Right renal cortex interstitium (tissue), 3 donors: Measurements from ENCODE around the gene TERB1. TPM values are rescaled to one million over a fixed set of nuclear protein-coding genes. Genes with fewer than 3 reads are reported as not detected.
A peak's percentile ranks its signal among the peaks of the same experiment; 100 is the strongest.
"Not testable (repeated sequence)": the region's sequence is repeated elsewhere in the genome, so short reads cannot be mapped to it uniquely, and the experiment has no call there.

Experiments
- DNase-seq, 3 donors: peaks; one replicate each; pipeline ENCODE4 v3.0.0-alpha.2; 2013; ENCODE audit warnings: low read depth in 3 of 3, low spot score in 2 of 3
- polyA plus RNA-seq, 3 donors: library from polyadenylated mRNA; unstranded; fragments of 120-200 nt; gene quantifications; one replicate each; pipeline ENCODE4 v1.2.1, GENCODE V29; 2013; ENCODE audit not compliant: insufficient read length in 3 of 3

The TERB1 gene
- polyA plus RNA-seq, 3 donors = 0.16 TPM; not detected in 2

DNA sequence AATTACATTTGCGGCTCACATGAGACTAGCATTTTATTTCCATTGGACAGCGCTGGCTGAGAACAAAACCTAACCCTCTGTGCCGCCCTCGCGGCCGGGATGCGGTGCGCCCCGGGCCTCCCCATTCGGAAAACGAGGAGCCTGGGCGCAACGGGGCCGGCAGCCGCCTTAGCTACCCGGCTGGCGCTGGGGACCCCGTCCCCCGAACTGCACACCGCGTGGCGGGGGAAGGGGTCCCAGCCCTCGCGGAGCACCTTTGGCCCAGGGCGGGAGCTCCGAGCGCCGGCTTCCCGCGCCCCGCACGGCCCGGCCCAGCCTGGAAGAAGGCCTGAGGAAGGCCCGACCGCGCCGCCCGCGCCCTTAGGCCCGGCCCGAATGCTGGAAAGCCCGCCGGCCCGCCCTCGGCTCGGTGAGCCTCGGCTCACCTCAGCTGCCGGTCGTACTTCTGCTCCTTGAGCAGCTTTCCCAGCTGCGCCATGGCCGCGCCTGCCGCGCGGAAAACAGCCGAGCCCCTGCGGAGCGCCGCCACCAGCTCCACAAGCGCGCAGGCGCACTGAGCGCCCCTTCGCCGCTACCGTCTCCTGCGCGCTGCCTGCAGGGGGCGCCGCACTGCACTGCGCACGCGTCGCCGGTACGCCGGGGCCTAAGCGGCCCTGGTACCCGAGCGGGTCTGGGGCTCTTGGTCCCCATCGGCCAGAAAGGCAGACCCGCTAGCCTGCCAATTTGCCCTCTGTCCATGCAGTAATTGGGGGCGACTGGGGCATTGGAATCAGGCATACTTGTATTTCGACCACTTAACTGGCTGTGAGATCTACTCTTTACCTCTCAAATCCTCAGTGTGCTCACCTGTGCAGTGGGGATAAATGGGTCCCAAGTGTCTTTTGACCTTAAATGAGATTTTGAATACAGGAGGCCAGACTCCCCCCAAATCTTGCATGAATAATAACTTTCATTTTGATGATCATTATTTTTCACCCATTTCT, 29.3 kb upstream of the TERB1 start, which contains the start of gene NAE1:
NAE1 (minus strand) TSS at position 555 of the 983 bp plus-strand sequence; CDS start at position 478, 77 bp downstream.
- DNase-seq = peak; percentile 72 to 85 (median 80)

DNA sequence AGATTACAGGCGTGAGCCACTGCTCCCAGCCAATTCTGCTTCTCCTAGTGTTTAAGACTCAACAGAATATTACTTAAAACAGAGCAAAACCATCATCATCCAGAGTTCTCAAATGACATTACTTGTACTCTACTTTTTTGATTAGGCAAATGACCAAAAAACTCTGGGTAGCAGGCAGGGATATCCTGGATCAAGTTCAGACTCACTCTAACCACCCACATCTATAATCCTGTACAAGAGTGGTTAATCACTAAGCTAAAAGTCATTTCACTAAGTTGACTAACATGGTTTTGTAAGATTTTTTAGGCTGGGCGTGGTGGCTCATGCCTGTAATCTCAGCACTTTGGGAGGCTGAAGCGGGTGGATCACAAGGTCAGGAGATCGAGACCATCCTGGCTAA, 22.6 kb upstream of the TERB1 start:
- DNase-seq = no peak

DNA sequence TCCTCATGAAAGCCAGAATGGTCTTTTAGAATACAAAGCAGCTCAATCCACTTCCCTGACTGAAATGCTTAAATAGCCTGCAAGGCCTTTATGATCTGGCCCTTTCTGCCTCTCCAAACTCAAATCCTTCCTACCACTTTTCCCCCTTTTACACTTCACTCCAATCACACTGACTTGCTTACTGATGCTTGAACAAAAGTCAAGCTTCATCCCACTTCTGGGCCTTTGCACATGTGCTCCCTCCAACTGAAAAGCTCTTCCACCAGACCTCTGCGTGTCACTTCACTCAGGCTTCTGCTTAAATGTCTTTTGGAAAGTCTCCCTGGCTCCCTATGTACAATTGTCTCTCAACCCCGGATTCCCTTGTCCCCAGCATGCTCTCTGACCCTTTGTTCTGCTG, 13.3 kb upstream of the TERB1 start:
- DNase-seq = no peak

DNA sequence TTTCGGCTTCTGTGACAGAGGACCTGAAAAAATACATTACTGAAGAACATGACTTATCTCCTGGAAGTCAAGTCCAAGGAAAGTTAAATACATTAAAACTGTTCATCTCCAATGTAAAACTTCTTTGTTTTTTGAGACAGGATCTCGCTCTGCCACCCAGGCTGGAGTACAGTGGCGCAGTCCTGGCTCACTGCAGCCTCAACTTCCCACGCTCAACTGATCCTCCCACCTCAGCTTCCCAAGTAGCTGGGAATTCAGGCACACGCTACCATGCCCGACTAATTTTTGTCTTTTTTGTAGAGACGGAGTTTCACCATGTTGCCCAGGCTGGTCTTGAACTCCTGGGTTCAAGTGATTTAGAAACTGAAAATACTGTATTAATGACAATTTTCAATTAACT, 9.7 kb upstream of the TERB1 start:
- DNase-seq = no peak

DNA sequence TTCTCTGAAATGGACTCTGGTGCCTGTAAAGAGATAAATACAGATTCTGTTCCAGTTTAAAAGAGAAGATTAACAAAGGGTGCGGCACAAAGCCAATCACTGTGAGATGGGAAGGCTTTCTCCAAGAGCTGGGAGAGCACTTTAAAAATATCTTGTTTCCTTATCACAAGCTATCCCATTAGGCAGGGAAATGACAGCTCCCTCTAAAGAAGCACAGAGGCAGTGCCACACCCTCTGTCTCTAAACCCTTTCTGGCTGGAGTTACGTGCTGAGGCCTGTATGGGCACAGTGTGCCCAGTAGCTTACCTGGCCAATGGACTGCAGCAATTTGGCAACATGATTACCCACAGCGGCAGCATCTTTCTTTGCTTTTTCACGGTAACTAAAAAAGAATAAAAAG, 9.0 kb upstream of the TERB1 start:
- DNase-seq = no peak

DNA sequence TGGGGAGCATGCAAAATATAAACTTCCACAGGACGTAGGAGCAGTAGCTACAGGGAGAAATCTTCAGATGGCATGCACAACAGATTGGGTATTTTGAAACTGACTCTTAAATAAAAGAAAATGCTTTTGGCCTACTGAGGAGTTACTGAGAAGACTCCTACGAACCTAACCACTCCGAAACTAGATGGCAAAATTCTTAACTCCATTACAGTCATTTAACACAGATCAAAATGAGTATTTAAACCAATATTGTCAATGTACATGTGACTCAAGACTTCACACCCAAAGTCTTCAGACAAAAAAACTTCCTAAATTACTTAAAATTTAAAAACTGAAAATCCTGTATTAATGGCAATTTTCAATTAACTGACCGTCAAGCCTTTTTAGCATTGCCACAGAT, 8.4 kb upstream of the TERB1 start:
- DNase-seq = no peak

DNA sequence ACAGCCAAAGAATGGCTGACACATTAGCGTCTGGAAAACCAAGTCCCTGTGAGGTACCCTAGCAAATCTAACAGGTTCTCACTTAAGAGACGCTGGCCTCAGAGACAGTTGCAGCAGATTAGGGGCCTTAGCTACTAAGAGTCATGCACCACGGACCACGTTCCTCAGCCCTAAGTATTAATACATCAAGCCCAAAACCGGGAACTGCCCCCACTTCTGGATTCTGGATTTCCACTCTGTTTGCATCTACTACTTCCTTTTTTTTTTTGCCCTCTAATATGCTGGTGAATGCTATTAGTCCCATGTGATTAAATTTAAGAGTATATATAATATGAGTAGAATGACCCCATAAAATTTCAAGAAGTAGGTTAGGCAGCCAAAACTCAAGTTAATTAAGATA, 775 bp upstream of the TERB1 start:
- no peak for DNase-seq

DNA sequence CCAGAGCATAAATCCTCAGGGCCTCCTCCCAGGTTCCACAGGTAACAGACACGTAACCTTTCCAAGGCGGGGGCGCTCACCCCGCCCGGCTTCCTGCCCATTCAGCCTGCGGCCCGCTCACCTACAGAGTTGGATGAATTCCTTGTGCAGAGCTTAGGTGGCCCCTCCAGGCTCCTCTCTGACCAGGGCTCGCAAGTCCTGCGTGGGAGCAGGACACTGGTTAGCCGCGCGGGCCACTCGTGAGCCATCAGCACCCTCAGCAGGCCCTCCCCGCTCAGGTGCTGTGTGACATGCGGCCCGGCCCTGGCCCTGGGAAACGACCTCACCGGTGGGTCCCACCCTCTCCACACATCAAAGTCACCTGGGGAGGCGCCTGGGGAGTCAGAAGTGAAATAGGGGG, 528 bp downstream of the TERB1 start:
- DNase-seq = no peak

DNA sequence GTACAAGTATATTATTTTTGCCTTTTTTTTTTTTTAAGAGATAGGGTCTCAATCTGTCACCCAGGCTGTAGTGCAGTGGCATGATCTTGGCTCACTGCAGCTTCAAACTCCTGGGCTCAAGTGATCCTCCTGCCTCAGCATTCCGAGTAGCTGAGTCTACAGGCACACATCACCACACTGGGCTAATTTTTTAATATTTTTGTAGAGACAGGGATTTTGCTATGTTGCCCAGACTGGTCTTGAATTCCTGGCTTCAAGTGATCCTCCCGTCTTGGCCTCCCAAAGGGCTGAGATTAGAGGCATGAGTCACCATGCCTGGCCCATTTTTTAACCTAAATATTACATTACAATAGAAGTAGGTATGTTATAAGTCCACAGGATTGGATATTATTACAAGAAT, 3.2 kb downstream of the TERB1 start:
- no peak for DNase-seq

DNA sequence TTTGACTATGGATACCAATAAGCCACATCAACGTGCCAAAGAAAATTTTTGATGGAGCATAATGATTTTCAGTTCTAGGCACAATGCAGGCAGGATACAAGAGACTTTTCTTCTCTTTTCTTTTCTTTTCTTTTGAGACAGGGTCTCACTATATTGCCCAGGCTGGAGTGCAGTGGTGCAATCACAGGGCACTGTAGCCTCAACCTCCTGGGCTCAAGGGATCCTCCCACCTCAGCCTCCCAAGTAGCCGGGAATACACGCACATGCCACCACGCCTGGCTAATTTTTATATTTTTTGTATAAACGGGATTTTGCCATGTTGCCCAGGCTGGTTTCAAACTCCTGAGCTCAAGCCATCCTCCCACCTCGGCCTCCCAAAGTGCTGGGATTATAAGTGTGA, 7.4 kb downstream of the TERB1 start:
- DNase-seq = not testable (repeated sequence)

DNA sequence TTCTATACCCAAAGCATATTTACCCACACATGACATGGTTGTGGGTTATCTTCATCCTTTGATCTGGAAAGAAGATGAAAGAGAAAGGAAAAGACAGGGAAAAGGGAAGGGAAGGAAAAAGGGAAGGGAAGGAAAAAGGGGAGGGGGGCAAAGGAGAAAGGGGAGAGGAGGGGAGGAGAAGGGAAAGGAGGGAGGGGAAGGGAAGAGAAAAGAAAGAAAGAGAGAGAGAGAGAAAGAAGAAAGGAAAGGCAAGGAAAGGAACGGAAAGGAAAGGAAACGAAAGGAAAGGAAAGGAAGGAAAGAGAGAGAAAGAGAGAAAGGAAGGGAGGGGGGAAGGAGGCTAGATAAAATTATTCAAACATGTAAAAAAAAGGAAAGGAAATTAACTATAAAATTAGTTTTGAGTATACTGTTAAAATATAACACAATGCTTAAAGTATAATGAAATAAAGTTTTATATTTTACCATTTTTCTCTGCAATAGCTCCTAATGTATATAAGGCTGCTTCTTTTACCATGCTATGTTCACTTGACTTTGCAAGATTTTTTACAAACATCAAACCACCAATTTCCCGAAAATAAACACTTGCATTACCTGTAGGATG, 11.2 kb downstream of the TERB1 start:
- DNase-seq = no peak

DNA sequence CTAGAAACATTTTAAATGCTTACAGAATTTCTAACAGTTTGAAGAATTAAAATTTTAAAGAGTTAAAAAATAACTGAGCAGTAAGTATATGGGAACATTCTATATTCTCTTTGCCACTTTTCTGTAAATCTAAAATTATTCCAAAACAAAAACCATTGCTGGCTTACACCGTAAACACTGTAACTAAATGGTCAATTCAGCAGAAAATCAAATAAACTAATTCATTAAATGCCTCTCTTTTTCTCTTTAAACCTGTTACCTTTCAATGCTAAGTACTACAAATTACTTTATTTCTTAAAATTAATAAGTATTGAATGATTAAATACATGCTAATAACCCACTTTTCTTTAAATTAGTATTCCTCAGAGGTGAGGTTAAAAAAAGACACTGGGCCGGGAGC, 14.0 kb downstream of the TERB1 start:
- DNase-seq = no peak

DNA sequence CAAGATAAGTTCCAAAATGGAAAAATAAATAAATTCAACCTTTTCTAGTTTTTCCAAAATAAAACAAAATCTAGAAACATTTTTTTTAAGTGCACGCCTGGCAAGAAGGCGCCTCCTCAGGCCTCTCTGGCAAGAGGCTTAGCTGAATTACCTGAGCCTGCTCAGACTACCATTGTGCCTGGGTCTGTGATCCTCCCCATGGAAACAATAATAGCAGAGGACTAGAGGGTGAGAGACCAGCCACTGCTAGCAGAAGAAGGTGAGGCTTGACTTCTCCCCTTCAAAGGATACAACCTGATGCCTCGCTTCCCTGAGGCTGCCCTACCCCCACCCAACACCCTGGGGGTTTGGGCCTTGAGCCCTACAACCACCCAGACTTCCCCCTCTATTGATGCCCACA, 14.8 kb downstream of the TERB1 start:
- DNase-seq = no peak

DNA sequence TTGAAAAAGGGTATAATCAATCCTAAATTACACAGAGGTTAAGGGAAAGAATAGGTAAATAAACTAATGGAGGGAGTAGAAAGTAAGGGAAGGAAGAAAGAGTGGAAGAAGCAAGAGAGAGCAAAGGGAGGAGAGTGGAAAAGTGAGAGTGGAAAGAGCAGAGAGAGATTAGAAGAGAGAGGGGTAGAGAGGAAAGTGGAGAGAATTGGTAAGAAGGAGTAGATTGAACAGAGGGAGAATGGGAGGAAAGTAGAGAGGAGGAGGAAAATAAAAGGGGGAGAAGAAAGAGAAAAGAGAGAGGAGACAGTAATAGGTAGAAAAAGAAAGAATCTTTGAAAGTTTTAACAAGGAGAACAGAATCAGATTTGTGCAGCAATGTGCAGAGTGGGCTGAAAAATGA, 24.9 kb downstream of the TERB1 start:
- DNase-seq = no peak

DNA sequence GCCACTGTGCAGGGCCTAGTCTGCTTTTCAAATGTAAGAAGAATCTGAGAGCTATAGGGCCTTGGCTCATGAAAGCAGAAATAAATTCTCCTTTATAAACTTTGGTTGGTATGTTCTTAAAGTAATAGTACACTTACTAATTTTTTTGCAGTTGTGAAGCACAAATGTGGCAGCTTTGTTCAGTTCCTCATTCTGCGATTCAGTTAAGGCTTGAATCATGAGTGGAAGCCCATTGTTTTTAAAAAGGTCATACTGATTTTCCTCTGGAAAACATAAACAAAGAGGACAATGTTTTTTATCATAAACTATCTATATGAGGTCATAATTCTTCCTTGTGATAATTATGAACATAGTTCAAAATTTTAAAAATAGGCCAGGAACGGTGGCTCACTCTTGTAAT, 26.4 kb downstream of the TERB1 start:
- DNase-seq = no peak

DNA sequence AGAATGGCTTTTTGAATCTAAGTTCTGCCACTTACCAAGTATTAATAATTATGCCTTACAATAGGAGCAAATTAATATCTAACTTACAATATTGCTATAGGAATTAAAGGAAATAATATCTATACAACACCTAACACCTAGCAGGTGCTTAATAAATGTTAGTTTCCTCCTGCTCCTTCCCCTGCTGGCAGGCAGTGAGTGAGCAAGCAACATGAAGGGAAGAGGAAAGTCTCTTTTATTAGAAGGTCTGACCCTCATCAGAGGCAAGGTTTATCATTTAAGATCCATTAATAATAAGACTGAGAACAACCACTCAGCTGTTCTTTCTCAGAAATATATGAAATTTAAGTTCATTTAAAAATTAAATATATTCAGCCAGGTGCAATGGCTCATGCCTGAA, 43.3 kb downstream of the TERB1 start:
- DNase-seq = no peak

DNA sequence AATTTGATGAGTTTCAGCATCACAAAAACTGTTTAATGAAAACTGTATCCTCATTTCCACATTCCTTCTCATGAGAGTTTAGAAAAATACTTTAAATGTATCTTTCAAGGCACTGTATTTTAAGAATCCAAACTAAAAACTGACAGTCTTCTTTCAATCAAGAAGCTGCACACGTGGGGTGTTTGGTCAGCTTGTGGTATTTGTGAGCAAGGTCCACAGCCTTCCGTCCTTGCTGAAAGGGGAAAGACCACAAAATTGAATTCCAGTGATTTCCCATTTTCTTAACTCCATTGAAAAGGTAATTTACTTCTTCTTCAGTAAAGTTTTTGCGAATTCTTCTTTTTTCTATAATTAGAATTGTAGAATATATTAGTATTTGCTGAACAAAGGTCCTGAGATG, 46.6 kb downstream of the TERB1 start:
- no peak for DNase-seq

DNA sequence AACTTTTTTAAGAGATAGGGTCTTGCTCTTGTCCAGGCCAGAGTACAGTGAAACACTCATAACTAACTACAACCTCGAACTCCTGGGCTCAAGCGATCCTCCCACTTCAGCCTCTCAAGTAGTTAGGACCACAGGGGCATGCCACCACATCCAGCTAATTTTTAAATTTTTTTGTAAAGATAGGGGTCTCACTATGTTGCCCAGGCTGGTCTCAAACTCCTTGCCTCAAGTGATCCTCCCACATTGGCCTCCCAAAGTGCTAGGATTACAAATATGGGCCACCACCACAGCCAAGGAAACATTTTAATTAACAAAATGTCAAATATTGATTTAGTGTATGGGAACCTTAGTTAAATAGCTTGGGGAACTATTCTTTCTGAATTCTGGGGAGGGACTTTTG, 47.2 kb downstream of the TERB1 start:
- DNase-seq = no peak

DNA sequence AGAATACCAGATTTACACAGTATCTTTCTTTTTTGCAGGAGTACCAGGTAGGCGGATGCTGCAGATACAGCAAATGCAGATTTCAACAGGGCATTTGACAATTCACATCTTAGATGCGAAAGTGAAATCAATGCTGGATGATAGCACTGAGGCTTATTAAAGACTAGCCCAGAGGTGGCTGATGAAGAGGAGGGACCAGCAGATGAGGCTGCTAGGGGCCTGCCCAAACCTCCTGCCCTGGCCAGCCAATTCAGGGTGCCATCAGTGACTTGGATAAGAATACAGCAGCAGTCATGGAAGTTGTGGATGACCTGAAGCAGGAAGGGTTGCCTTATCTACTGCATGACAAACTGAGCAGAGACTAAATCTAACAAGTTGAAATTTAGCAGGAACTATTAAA, 48.4 kb downstream of the TERB1 start:
- DNase-seq = no peak

DNA sequence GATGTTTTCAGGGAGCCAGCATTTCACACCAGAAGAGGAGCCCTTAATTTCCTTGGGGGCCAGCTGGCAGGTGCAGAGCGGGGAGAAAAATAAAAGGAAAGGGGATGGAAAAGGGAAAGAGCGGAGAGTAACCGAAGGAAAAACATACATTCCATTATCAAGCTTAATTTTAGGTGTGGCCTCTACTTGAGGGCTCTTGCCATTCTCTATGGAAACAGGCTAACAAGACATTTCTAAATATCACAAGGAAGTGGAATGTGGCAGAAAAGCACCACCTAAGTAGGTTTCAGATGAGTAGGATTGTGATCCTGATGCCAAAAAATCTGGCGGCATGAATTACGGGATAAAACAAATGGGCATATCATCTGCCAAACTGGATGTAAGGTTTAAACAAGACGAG, 49.0 kb downstream of the TERB1 start:
- DNase-seq = no peak

DNA sequence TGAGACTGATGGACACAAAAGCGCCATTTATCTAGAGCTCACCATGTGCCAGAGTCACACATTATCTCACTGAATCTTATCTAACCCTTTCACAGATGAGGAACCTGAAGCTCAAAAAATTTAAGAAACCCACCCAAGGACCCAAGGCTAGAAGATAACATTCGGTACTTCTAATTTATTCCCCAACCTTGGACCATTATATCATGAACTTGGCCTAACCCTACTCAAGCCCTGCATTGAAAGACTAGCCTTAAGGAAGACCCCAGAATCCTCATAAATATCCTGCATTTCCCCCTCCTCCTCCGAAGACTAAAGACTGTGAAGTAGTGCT, 49.4 kb downstream of the TERB1 start:
- no peak for DNase-seq

DNA sequence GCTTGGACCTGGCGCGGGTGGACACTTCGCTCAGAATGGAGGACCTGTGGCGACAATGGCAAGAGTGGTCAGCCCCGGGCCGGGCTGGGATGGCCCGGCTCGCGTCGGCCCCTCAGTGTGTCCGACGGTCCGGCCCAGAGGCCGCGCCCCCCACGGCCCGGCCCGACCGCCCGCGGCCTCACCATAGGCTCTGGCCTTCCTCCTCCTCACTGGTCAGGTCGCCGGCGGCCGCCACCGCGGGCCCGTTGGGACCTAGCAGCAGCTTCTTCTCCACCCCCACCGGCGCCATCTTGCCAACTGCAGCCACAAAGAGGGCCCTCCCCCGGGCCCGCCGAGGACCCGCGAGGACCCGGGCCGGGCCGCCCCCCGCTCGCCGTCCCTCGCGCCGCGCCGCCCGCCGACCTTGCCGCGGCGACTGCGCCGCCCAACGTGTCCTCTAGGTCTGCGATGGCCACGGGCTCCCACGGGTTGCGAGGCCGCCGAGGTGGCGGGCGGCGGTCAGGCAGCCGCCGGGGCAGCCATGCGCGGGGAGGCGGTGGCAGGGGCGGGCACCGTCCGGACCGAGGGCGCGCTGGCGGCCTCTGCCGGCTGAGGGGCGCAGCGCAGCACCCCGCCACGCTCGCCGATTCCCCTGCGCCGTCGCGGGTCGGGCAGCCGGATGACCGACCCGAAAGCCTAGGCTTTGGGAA, 49.9 kb downstream of the TERB1 start, which contains the start of gene DYNC1LI2:
DYNC1LI2 (minus strand) TSS at position 307 of the 689 bp plus-strand sequence; CDS start at position 289, 18 bp downstream.
- DNase-seq = peak in 2 of 3 donors; percentile 45 to 51
